WTC11 (cell line): ENCODE measurements around the gene ECT2. TPM values are rescaled to one million over a fixed set of nuclear protein-coding genes. Genes with fewer than 3 reads are reported as not detected.
"Not testable (repeated sequence)": the region's sequence is repeated elsewhere in the genome, so short reads cannot be mapped to it uniquely, and the experiment has no call there.

Experiments used
- ATAC-seq: fragments of 200-7000 bp; cut with Tn5 transposase; 2 replicates; pipeline ENCODE4 v1.10.0; 2021; ENCODE audit warnings: mild to moderate bottlenecking, moderate library complexity
- CTCF ChIA-PET: fragments of 300-600 bp; sonication (Branson Sonifier 250); formaldehyde crosslinking; loops from one replicate; lab custom pipeline; 2021; ENCODE audit warnings: antibody characterized with exemption; lab: Charles Lee
- POLR2A ChIA-PET: fragments of 350-600 bp; sonication (Branson Sonifier 250); formaldehyde crosslinking; loops from one replicate; lab custom pipeline; 2021; ENCODE audit warnings: antibody characterized with exemption; lab: Charles Lee
- DNase-seq: peaks from one replicate; pipeline ENCODE4 v3.0.0; 2021; ENCODE audit warnings: low spot score
- H3K27ac Mint-ChIP-seq: 2 replicates; pipeline ENCODE4 v1.8.0; 2021; ENCODE audit warnings: mixed read lengths
- H3K27me3 Mint-ChIP-seq: 2 replicates; pipeline ENCODE4 v1.8.0; 2021; ENCODE audit warnings: low read depth, mild to moderate bottlenecking, moderate library complexity, mixed read lengths
- H3K36me3 Mint-ChIP-seq: 2 replicates; pipeline ENCODE4 v1.8.0; 2021; ENCODE audit warnings: mixed read lengths
- H3K4me1 Mint-ChIP-seq: 2 replicates; pipeline ENCODE4 v1.8.0; 2022; ENCODE audit warnings: mixed read lengths
- H3K4me3 Mint-ChIP-seq: 2 replicates; pipeline ENCODE4 v1.8.0; 2021; ENCODE audit warnings: mild to moderate bottlenecking, moderate library complexity, mixed read lengths
- H3K9me3 Mint-ChIP-seq: 2 replicates; pipeline ENCODE4 v1.8.0; 2021; ENCODE audit warnings: mixed read lengths
- CBFB ChIP-seq: sonication (generic); formaldehyde crosslinking; IDR thresholded peaks from 2 replicates; pipeline ENCODE4 v1.8.1; 2022; ENCODE audit warnings: mild to moderate bottlenecking, low read depth, missing genetic modification reagents
- CDX4 ChIP-seq: fragments of 250-450 bp; sonication (Bioruptor Pico); IDR thresholded peaks from 2 replicates; pipeline ENCODE4 v1.9.0; 2021; ENCODE audit warnings: moderate library complexity, mild to moderate bottlenecking, inconsistent platforms, borderline replicate concordance
- CREM ChIP-seq: sonication (generic); formaldehyde crosslinking; IDR thresholded peaks from 2 replicates; pipeline ENCODE4 v1.8.1; 2022; ENCODE audit warnings: mild to moderate bottlenecking, missing genetic modification reagents, moderate library complexity
- EMX1 ChIP-seq: fragments of 250-450 bp; sonication (Bioruptor Pico); IDR thresholded peaks from 2 replicates; pipeline ENCODE4 v1.8.0; 2021; ENCODE audit warnings: mild to moderate bottlenecking
- ETV6 ChIP-seq: sonication (generic); formaldehyde crosslinking; IDR thresholded peaks from 2 replicates; pipeline ENCODE4 v1.8.1; 2022; ENCODE audit warnings: mild to moderate bottlenecking, missing genetic modification reagents
- FOXK1 ChIP-seq: sonication (generic); formaldehyde crosslinking; IDR thresholded peaks from 2 replicates; pipeline ENCODE4 v1.8.0; 2022; ENCODE audit warnings: mild to moderate bottlenecking, moderate library complexity, missing genetic modification reagents
- GRHL2 ChIP-seq: fragments of 250-450 bp; sonication (Bioruptor Pico); IDR thresholded peaks from 2 replicates; pipeline ENCODE4 v1.8.0; 2022; ENCODE audit warnings: mild to moderate bottlenecking, moderate library complexity; ENCODE audit not compliant: insufficient replicate concordance, severe bottlenecking
- KAT7 ChIP-seq: sonication (generic); formaldehyde crosslinking; IDR thresholded peaks from 2 replicates; pipeline ENCODE4 v1.8.1; 2023; ENCODE audit warnings: missing genetic modification reagents, mild to moderate bottlenecking, borderline replicate concordance
- MLX ChIP-seq: sonication (generic); formaldehyde crosslinking; IDR thresholded peaks from 2 replicates; pipeline ENCODE4 v1.8.1; 2023; ENCODE audit warnings: mild to moderate bottlenecking, missing genetic modification reagents, moderate library complexity
- NR2C2 ChIP-seq: sonication (generic); formaldehyde crosslinking; IDR thresholded peaks from 2 replicates; pipeline ENCODE4 v1.8.0; 2022; ENCODE audit warnings: mild to moderate bottlenecking, missing genetic modification reagents
- RELA ChIP-seq: sonication (generic); formaldehyde crosslinking; IDR thresholded peaks from 2 replicates; pipeline ENCODE4 v1.8.1; 2022; ENCODE audit warnings: missing genetic modification reagents, mild to moderate bottlenecking, borderline replicate concordance
- RORB ChIP-seq: fragments of 250-450 bp; sonication (Bioruptor Pico); IDR thresholded peaks from 2 replicates; pipeline ENCODE4 v1.9.0; 2021; ENCODE audit warnings: mild to moderate bottlenecking
- TEAD4 ChIP-seq: sonication (generic); formaldehyde crosslinking; IDR thresholded peaks from 2 replicates; pipeline ENCODE4 v1.8.0; 2022; ENCODE audit warnings: mild to moderate bottlenecking, missing genetic modification reagents
- ZNF263 ChIP-seq: sonication (generic); formaldehyde crosslinking; IDR thresholded peaks from 2 replicates; pipeline ENCODE4 v1.8.1; 2022; ENCODE audit warnings: low read depth, mild to moderate bottlenecking, moderate library complexity, missing genetic modification reagents
- ZNF512 ChIP-seq: sonication (generic); formaldehyde crosslinking; IDR thresholded peaks from 2 replicates; pipeline ENCODE4 v1.8.1; 2022; ENCODE audit warnings: missing genetic modification reagents, borderline replicate concordance
- total RNA-seq: library from RNA; stranded (reverse); gene quantifications from 3 replicates; pipeline ENCODE4 v1.2.3, GENCODE V29; 2021
- TF ChIP-seq, protein P1 (sequence below): sonication (generic); formaldehyde crosslinking; IDR thresholded peaks from 2 replicates; pipeline ENCODE4 v1.8.1; 2022; ENCODE audit warnings: mild to moderate bottlenecking, moderate library complexity, missing genetic modification reagents
- TF ChIP-seq, protein P2 (sequence below): sonication (generic); formaldehyde crosslinking; IDR thresholded peaks from 2 replicates; pipeline ENCODE4 v1.8.0; 2023; ENCODE audit warnings: missing genetic modification reagents
- TF ChIP-seq, protein P3 (sequence below): fragments of 250-450 bp; sonication (Bioruptor Pico); IDR thresholded peaks from 2 replicates; pipeline ENCODE4 v1.8.0; 2021; ENCODE audit warnings: mild to moderate bottlenecking
- TF ChIP-seq, protein P4 (sequence below): sonication (generic); formaldehyde crosslinking; IDR thresholded peaks from 2 replicates; pipeline ENCODE4 v1.8.1; 2023; ENCODE audit warnings: mild to moderate bottlenecking, missing genetic modification reagents

The ECT2 gene
- total RNA-seq, 1 experiment from 2014 or later, result 97.7 TPM

DNA sequence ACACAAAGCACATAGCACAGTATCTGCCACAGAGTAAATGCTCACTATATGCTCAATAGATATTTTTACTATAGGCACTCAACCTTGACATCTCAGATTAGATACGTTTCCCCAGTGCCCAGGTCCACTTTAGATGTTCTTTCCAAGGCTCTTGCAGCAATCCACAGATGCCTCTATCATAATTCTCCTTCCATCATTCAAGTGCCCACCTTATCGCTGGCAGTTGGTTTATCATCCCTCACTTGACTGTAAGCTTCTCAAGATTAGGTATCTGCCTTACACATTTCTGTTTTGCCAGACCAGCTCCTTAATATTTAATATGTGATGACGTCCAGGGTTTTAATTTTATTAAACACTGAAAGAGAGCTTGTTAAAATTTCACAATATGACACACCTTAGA, 48.3 kb upstream of the ECT2 start:
- CTCF ChIA-PET, result interaction anchor here (1.2 to 2.0 kb wide), 3 partner anchors 9 to 29 kb away, joined by 3 to 11 read pairs (median 3); partner anchors contain the start of gene NCEH1
- H3K27ac Mint-ChIP-seq, result no peak overlapping the region; the same call in 1 of the 2 replicates
- DNase-seq (no peak), ATAC-seq (no peak)
- H3K36me3 Mint-ChIP-seq, result no peaks in the 10 kb centered on the region
- H3K27me3 Mint-ChIP-seq, result no peaks in the 10 kb centered on the region
- POLR2A ChIA-PET, result no interaction called here
- no peak for TF ChIP-seq GRHL2 (CRISPR knock-in tag)
- TF ChIP-seq, protein P1, sequence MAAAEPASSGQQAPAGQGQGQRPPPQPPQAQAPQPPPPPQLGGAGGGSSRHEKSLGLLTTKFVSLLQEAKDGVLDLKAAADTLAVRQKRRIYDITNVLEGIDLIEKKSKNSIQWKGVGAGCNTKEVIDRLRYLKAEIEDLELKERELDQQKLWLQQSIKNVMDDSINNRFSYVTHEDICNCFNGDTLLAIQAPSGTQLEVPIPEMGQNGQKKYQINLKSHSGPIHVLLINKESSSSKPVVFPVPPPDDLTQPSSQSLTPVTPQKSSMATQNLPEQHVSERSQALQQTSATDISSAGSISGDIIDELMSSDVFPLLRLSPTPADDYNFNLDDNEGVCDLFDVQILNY (CRISPR knock-in tag), result no peak
- TF ChIP-seq RORB (CRISPR knock-in tag), result no peak
- TF ChIP-seq RELA (CRISPR knock-in tag), result no peak
- TF ChIP-seq, protein P2, sequence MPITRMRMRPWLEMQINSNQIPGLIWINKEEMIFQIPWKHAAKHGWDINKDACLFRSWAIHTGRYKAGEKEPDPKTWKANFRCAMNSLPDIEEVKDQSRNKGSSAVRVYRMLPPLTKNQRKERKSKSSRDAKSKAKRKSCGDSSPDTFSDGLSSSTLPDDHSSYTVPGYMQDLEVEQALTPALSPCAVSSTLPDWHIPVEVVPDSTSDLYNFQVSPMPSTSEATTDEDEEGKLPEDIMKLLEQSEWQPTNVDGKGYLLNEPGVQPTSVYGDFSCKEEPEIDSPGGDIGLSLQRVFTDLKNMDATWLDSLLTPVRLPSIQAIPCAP, result no peak
- no peak for TF ChIP-seq TEAD4 (CRISPR knock-in tag)
- no peak for TF ChIP-seq KAT7 (CRISPR knock-in tag)
- TF ChIP-seq CDX4 (CRISPR knock-in tag), result no peak
- TF ChIP-seq, protein P3, sequence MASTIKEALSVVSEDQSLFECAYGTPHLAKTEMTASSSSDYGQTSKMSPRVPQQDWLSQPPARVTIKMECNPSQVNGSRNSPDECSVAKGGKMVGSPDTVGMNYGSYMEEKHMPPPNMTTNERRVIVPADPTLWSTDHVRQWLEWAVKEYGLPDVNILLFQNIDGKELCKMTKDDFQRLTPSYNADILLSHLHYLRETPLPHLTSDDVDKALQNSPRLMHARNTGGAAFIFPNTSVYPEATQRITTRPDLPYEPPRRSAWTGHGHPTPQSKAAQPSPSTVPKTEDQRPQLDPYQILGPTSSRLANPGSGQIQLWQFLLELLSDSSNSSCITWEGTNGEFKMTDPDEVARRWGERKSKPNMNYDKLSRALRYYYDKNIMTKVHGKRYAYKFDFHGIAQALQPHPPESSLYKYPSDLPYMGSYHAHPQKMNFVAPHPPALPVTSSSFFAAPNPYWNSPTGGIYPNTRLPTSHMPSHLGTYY (CRISPR knock-in tag), result no peak
- no peak for TF ChIP-seq ZNF263
- H3K9me3 Mint-ChIP-seq, result no peaks in the 10 kb centered on the region
- no peak overlapping the region for H3K4me3 Mint-ChIP-seq
- H3K4me1 Mint-ChIP-seq, result peaks cover 19% of the 10 kb centered on the region

DNA sequence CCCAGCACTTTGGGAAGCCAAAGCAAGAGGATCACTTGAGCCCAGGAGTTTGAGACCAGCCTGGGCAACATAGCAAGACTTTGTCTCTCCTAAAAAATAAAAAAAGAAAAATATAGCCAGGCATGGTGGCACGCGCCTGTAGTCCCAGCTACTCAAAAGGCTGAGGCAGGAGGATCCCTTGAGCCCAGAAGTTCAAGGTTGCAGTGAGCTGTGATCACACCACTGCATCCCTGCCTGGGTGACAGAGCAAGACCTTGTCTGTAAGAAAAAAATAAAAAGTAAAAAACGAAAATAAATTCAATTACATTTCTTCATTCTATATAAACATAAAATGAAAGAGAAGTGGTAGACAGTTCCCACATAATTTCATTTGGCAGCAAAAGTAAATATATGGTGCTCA, 47.8 kb upstream of the ECT2 start:
- ATAC-seq, H3K9me3 Mint-ChIP-seq, H3K4me3 Mint-ChIP-seq, H3K36me3 Mint-ChIP-seq, DNase-seq, POLR2A ChIA-PET, H3K27me3 Mint-ChIP-seq, H3K27ac Mint-ChIP-seq: not testable (repeated sequence)
- CTCF ChIA-PET, result interaction anchor here (1.4 kb wide), 1 partner anchor 29 kb away, joined by 3 read pairs; no protein-coding TSS in a partner anchor
- peaks cover 15% of the 10 kb centered on the region for H3K4me1 Mint-ChIP-seq

GRCh38 chr3:172704001-172704400, 46.5 kb upstream of the ECT2 start:
- Mint-ChIP-seq H3K27me3 (no peaks in the 10 kb centered on the region), H3K4me1 (peaks cover 7% of the 10 kb centered on the region; the same call in 1 of the 2 replicates), H3K9me3 (no peaks in the 10 kb centered on the region), H3K27ac (no peak overlapping the region), H3K36me3 (no peaks in the 10 kb centered on the region), H3K4me3 (no peak overlapping the region)
- ChIA-PET POLR2A (no interaction called here), CTCF (interaction anchor here (0.5 to 0.9 kb wide), 3 partner anchors 30 to 486 kb away, joined by 3 to 4 read pairs (median 3); no protein-coding TSS in a partner anchor)
- DNase-seq (no peak), ATAC-seq (no peak)
- no peak for TF ChIP-seq CBFB (CRISPR knock-in tag)
- no peak for TF ChIP-seq CREM
- no peak for TF ChIP-seq EMX1 (CRISPR knock-in tag)
- no peak for TF ChIP-seq ETV6 (CRISPR knock-in tag)
- TF ChIP-seq NR2C2, result no peak
- TF ChIP-seq, protein P4, sequence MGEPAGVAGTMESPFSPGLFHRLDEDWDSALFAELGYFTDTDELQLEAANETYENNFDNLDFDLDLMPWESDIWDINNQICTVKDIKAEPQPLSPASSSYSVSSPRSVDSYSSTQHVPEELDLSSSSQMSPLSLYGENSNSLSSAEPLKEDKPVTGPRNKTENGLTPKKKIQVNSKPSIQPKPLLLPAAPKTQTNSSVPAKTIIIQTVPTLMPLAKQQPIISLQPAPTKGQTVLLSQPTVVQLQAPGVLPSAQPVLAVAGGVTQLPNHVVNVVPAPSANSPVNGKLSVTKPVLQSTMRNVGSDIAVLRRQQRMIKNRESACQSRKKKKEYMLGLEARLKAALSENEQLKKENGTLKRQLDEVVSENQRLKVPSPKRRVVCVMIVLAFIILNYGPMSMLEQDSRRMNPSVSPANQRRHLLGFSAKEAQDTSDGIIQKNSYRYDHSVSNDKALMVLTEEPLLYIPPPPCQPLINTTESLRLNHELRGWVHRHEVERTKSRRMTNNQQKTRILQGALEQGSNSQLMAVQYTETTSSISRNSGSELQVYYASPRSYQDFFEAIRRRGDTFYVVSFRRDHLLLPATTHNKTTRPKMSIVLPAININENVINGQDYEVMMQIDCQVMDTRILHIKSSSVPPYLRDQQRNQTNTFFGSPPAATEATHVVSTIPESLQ (CRISPR knock-in tag), result no peak
- TF ChIP-seq ZNF512 (CRISPR knock-in tag), result no peak
- TF ChIP-seq FOXK1 (CRISPR knock-in tag), result no peak
- TF ChIP-seq MLX (CRISPR knock-in tag), result no peak
- no peak for TF ChIP-seq CDX4 (CRISPR knock-in tag)
